GM19025 (cell line): ENCODE measurements around the gene AGXT.

ENCODE experiments used
- ATAC-seq: cut with Tn5 transposase; IDR thresholded peaks from one replicate; pipeline ENCODE4 v1.9.1; 2021; ENCODE audit warnings: mild to moderate bottlenecking, low read depth, moderate library complexity; ENCODE audit not compliant: unreplicated experiment

AGXT gene

GRCh38 chr2:240868286-240869108 is at the start of gene AGXT:
Gene AGXT, plus strand, starts transcription at chr2:240868824. Its CDS starts 42 bp downstream, at chr2:240868866.
- ATAC-seq: no peak

- ATAC-seq: no peak
Measured at GRCh38 chr2:240819126-240819857, 49.3 kb upstream of the AGXT start.

- ATAC-seq: no peak
Measured at GRCh38 chr2:240819858-240820606, 48.6 kb upstream of the AGXT start, which contains the start of gene KIF1A. Gene KIF1A, minus strand, starts transcription at chr2:240820219. Its CDS starts 22,467 bp downstream, at chr2:240797752.

GRCh38 chr2:240820607-240821428 is 47.8 kb upstream of the AGXT start:
- no peak for ATAC-seq

- ATAC-seq: no peak
Measured at GRCh38 chr2:240821429-240821778, 47.2 kb upstream of the AGXT start.

- ATAC-seq: no peak
Measured at GRCh38 chr2:240822280-240822847, 46.3 kb upstream of the AGXT start.

- no peak for ATAC-seq
Measured at GRCh38 chr2:240823449-240824336, 44.9 kb upstream of the AGXT start.

- ATAC-seq: no peak
Measured at GRCh38 chr2:240825476-240825875, 43.1 kb upstream of the AGXT start.

- ATAC-seq: no peak
Measured at GRCh38 chr2:240831594-240832204, 36.9 kb upstream of the AGXT start.

- no peak for ATAC-seq
Measured at GRCh38 chr2:240832205-240832727, 36.4 kb upstream of the AGXT start.

- no peak for ATAC-seq
Measured at GRCh38 chr2:240832921-240833494, 35.6 kb upstream of the AGXT start.

GRCh38 chr2:240833724-240834285 is 34.8 kb upstream of the AGXT start:
- no peak for ATAC-seq

- no peak for ATAC-seq
Measured at GRCh38 chr2:240834377-240834975, 34.1 kb upstream of the AGXT start.

GRCh38 chr2:240835528-240835927 is 33.1 kb upstream of the AGXT start:
- no peak for ATAC-seq

GRCh38 chr2:240836781-240837467 is 31.7 kb upstream of the AGXT start:
- no peak for ATAC-seq

GRCh38 chr2:240837621-240838020 is 31.0 kb upstream of the AGXT start:
- no peak for ATAC-seq
